Hematopoietic multipotent progenitor cell treated with erythropoietin and hydrocortisone succinate and interleukin-3 and kit ligand, for 8 days (in vitro differentiated cells): ENCODE data around the gene PRKAB2.
"Not testable (repeated sequence)": the region's sequence is repeated elsewhere in the genome, so short reads cannot be mapped to it uniquely, and the experiment has no call there.

Experiments
- DNase-seq: peaks from one replicate; pipeline ENCODE4 v3.0.0-alpha.2; 2015

Gene PRKAB2

DNA sequence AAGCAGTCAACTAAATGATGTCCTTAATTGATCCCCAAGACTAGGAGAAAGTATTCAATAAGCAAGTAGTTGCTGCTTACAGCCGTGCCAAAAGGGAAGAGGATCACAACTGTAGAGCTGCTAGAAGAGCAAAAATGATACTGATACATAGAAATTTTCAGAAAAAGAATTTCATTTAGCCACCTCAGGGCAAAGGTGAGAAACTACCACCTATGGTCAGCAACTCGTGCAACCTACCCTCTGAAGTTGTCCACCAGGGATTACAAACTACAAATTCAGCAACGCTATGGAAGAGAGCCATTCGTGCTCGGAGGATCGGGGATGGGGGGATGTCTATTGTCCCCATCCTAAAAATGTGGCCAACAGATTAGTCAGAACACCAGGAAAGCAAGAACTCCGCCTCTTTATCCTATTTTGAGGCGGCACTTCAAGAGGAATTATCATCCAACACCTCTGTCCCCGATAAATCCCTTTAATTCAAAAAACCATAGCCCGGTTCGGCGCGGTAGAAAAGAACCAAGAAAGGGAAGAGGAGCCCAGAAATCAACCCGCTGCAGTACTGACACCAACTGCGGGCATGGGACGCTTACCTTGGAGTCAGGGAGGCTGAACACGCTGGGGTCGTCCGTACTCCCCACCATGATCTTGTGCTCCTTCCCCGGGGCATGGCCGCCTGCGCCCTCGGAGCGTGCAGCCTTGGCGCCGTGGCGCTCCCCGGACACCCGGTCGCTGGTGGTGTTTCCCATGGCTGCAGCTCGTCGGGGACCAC lies 687 bp downstream of the PRKAB2 start:
- DNase-seq = peak; percentile 16

- DNase-seq = no peak
Observed at GRCh38 chr1:147169840-147170674, 2.2 kb downstream of the PRKAB2 start.

DNA sequence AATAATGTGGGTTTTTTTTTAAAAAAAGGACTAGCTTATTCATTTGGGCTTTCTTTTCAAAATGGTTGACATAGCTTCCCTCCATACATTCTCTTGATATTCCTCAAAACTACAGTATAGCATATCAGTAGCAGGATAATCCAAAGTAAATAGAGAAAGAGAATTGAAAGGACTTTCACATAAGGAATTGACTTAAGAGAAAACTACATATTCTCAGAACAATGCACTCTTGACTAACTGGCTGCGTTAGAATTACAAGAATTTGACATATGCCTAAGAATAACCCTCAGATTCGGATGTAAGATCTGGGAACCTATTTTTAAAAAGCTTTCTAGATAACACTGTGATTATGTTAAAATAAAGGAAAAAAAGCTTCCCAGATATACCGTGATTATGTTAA lies 3.1 kb downstream of the PRKAB2 start:
- no peak for DNase-seq

- DNase-seq = peak; percentile 63
Observed at GRCh38 chr1:147168626-147169058, 3.6 kb downstream of the PRKAB2 start.

- no peak for DNase-seq
Observed at GRCh38 chr1:147167365-147167764, 4.9 kb downstream of the PRKAB2 start.

DNA sequence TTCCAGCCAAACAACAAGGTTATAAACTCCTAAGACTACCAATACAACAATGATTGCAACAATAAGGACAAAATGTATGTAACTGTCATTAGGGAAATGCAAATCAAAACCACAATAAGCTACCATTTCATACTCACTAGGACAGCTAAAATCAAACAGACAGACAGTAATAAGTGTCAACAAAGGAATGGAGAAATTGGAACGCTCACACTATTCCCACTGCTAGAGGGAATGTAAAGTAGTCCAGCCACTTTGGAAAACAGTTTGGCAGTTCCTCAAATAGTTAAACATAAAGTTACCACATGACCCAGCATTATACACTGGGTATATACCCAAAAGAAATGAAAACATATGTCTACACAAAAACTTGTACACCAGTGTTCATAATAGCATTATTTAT lies 9.3 kb downstream of the PRKAB2 start:
- DNase-seq = no peak

- no peak for DNase-seq
Observed at GRCh38 chr1:147162093-147162492, 10.2 kb downstream of the PRKAB2 start.

GRCh38 chr1:147157116-147157515 lies 15.2 kb downstream of the PRKAB2 start:
- not testable (repeated sequence) for DNase-seq

GRCh38 chr1:147156642-147157041 lies 15.6 kb downstream of the PRKAB2 start:
- no peak for DNase-seq

DNA sequence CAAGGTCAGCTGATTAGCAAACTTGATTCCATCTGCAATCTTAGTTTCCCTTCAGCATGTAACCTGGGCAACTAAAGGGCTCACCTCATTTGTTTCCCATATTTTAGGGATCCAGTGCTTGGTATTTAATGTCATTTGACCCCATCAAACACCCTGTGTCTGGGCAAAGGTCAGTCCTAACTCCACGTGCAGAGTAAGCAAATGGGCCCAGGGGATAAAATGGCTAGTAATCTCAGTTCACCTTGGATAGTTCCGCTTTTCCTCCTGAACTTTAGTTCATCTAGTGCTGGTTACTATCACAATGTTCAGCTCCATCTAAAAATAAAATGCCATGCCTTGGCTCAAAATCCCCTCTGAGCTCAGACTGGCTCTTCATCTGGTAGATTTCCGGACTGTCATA lies 19.5 kb downstream of the PRKAB2 start:
- no peak for DNase-seq

DNA sequence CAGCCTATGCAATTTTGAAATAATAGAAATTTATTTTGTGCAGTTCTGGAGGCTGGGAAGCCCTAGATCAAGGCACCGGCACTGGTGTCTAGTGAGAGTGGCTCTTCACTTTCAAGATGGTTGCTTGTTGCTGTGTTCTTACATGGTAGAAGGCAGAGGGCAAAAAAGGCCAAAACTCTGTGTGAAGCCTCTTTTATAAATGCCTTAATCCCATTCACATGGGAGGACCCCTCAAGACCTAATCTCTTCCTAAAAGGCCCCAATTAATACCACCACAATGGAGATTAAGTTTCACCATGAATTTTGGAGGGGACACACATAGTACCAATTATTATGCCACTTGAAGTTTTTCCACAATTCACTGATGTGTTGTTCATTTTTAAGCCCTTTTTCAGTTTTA lies 21.0 kb downstream of the PRKAB2 start:
- DNase-seq = no peak

- DNase-seq = no peak
Observed at GRCh38 chr1:147142886-147143285, 29.4 kb downstream of the PRKAB2 start.

DNA sequence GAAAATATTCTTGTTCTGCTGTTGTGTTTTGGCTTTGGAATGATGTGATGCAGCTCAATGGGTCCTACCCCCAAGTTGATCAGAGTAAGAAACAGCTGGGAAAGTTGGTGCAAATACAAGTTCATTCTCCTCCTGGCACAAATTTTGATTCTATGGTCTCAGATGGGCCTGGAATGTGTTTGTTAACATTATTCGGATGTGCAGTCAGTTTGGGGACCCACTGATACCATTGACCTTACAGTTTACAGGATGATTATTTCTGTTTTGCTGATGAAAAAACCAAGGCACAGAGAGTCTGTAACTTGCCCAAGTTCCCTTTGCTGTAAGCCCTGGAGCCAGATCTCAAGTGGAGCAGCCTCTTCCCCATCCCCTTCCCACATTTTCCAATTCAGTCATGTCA lies 41.5 kb downstream of the PRKAB2 start:
- DNase-seq = not testable (repeated sequence)

GRCh38 chr1:147129116-147129873 lies 43.0 kb downstream of the PRKAB2 start:
- DNase-seq = no peak

DNA sequence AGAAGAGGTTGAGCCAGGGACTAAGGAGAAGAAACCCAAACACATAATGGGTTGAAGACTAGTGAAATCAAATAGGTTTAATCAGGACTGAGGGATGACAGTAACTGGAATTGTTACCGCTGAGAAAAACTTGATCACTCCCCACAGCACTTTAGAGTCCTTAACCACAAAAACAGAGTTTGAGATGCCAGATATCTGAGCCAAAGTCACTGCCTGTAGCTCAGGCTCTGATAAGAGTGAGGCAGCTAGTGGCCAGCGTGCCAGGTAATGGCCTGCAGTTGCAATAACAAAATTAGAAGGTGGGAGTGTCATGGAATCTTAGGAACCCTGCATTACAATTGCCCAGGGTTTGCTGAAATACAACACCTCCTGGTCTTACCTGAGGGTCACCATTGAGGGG lies 48.0 kb downstream of the PRKAB2 start:
- DNase-seq = peak; percentile 40

DNA sequence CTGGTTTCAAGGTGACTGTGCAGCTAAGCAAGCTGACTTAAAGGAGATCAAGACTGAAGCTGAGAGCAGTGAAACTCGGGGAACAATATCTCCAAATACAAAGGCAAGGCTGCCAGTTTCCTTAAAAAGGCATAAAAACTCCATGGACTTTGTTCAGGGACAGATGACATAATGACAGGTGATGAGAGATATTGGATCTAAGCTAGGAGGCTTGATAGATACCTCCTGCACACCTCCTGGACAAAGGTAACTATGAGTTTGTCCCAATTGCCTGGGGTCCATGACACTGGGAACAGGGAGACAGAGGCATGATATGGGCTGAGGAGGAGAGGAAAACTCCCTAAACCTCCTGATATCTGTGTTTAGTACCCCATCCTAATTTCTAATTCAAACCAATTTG lies 55.2 kb downstream of the PRKAB2 start:
- DNase-seq = no peak

DNA sequence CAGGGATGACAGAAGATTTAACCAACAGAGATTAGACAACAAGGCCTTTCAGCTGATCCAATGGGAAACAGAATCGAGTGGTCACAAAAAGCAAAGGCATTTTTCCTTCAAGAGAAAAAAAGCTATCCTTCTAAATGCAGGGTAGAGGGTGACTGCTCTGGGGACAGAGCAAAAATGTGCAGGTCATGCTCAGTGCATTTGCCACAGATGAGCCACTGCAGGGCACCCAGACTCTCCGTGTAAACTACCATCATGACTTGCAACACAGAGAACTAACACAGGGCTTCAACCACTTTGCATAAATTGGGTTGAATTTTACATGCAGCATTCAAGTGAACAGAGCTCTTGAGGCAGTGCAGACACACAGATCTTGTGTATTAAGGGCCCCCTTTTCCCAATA lies 56.8 kb downstream of the PRKAB2 start:
- DNase-seq = no peak

- not testable (repeated sequence) for DNase-seq
Observed at GRCh38 chr1:147115079-147115478, 57.2 kb downstream of the PRKAB2 start.

DNA sequence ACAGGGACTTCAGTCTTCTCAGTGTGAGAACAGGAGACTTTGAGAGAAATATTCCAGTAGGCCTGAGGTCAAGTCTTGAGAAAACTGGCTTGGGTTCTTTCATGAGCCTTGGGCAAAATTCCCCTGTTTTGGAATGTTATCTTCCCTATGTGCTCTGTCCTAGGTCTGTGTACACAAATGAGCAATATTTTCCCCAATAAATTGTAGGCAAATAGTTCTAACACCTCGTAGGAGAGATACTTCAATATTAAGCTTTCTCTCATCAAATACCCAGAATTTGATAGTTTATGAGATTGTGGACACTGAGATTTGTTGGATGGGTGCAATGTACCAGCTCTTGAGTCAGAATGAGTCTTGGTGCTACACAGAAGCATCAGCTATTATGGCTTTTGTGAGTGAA lies 57.9 kb downstream of the PRKAB2 start:
- DNase-seq = not testable (repeated sequence)

- no peak for DNase-seq
Observed at GRCh38 chr1:147111381-147112130, 60.7 kb downstream of the PRKAB2 start.

- DNase-seq = no peak
Observed at GRCh38 chr1:147110872-147111271, 61.4 kb downstream of the PRKAB2 start.

- DNase-seq = no peak
Observed at GRCh38 chr1:147110434-147110833, 61.8 kb downstream of the PRKAB2 start.

- DNase-seq = no peak
Observed at GRCh38 chr1:147109762-147110161, 62.5 kb downstream of the PRKAB2 start.
